GM12878 (cell line): ENCODE measurements around the gene SLIT1. TPM values are rescaled to one million over a fixed set of nuclear protein-coding genes. Genes with fewer than 3 reads are reported as not detected.
A peak's percentile ranks its signal among the peaks of the same experiment; 100 is the strongest.

Experiments
- ATAC-seq: fragments of 200-7000 bp; cut with Tn5 transposase; 3 replicates; pipeline ENCODE4 v1.9.1; 2020; ENCODE audit warnings: mild to moderate bottlenecking, moderate library complexity
- BruUV-seq: library from RNA; stranded (reverse); fragments of 400-500 nt; replicated peaks from 2 replicates; lab custom pipeline; 2021; lab: Mats Ljungman, UMichigan
- CTCF ChIA-PET: fragments of 300-600 bp; sonication (Branson Sonifier 250); formaldehyde crosslinking; extraction: SDS; loops from one replicate; lab custom pipeline; 2021; ENCODE audit warnings: inconsistent platforms; lab: Yijun Ruan, JAX
- POLR2A ChIA-PET: fragments of 350-600 bp; formaldehyde crosslinking; extraction: SDS; loops from one replicate; lab custom pipeline; 2021; ENCODE audit warnings: inconsistent platforms; lab: Charles Lee
- RAD21 ChIA-PET: fragments of 300-600 bp; sonication (Branson Sonifier 250); formaldehyde crosslinking; loops from one replicate; lab custom pipeline; 2023; ENCODE audit warnings: antibody characterized with exemption; ENCODE audit not compliant: unreplicated experiment; lab: Charles Lee
- SMC1A ChIA-PET: fragments of 300-600 bp; sonication (Branson Sonifier 250); formaldehyde crosslinking; loops from one replicate; lab custom pipeline; 2023; ENCODE audit not compliant: unreplicated experiment, uncharacterized antibody; lab: Charles Lee
- DNase-seq: peaks from one replicate; pipeline ENCODE4 v3.0.0-alpha.2; 2011; ENCODE audit warnings: low read depth, low spot score
- FAIRE-seq: peaks from 3 replicates; lab custom pipeline; 2011; peaks lifted over from hg19 to GRCh38; lab: Jason Lieb, UNC
- H2AFZ ChIP-seq: 2 replicates; pipeline ENCODE4 v1.6.0; 2011; ENCODE audit warnings: low read depth, low read length, control low read depth; ENCODE audit not compliant: control insufficient read depth
- H3K27ac ChIP-seq: 2 replicates; pipeline ENCODE4 v1.5.1; 2011; ENCODE audit warnings: control low read depth; ENCODE audit not compliant: control insufficient read depth, insufficient read depth
- H3K27me3 ChIP-seq, 2 experiments: replicated peaks in 1 of 2; 2 replicates each; pipeline versions ENCODE4 v1.6.0 to v1.6.1; 2011; ENCODE audit warnings: low read length in 1 of 2; ENCODE audit not compliant: control insufficient read depth in 2 of 2, insufficient read depth in 2 of 2
- H3K36me3 ChIP-seq, 2 experiments: 2 replicates each; pipeline ENCODE4 v1.5.1; 2011; ENCODE audit warnings: low read length in 1 of 2; ENCODE audit not compliant: control insufficient read depth in 2 of 2, insufficient read depth in 2 of 2
- H3K4me1 ChIP-seq: 2 replicates; pipeline ENCODE4 v1.6.1; 2011; ENCODE audit warnings: mild to moderate bottlenecking, low read length, moderate library complexity, mixed read lengths; ENCODE audit not compliant: control insufficient read depth, insufficient read depth
- H3K4me2 ChIP-seq: 2 replicates; pipeline ENCODE4 v1.6.0; 2011; ENCODE audit warnings: control low read depth; ENCODE audit not compliant: control insufficient read depth, insufficient read depth
- H3K4me3 ChIP-seq: fragments of 200-600 bp; sonication (generic); 2 replicates; pipeline ENCODE4 v1.5.1; 2016
- H3K79me2 ChIP-seq: 2 replicates; pipeline ENCODE4 v1.6.0; 2011; ENCODE audit warnings: low read length; ENCODE audit not compliant: control insufficient read depth, insufficient read depth
- H3K9ac ChIP-seq: 2 replicates; pipeline ENCODE4 v1.8.0; 2011; ENCODE audit warnings: low read length, control low read depth, mixed read lengths; ENCODE audit not compliant: control insufficient read depth, insufficient read depth
- H3K9me3 ChIP-seq: replicated peaks from 3 replicates; pipeline ENCODE4 v1.5.1; 2011; ENCODE audit warnings: mild to moderate bottlenecking, low read length; ENCODE audit not compliant: control insufficient read depth, insufficient read depth
- H4K20me1 ChIP-seq: 2 replicates; pipeline ENCODE4 v1.6.0; 2011; ENCODE audit not compliant: control insufficient read depth, insufficient read depth
- BACH1 ChIP-seq: fragments of 450-650 bp; IDR thresholded peaks from 2 replicates; pipeline ENCODE4 v1.6.1; 2017; ENCODE audit warnings: mild to moderate bottlenecking, borderline replicate concordance
- CHD4 ChIP-seq: fragments of 200-600 bp; sonication (generic); IDR thresholded peaks from 2 replicates; pipeline ENCODE4 v1.6.1; 2016; ENCODE audit warnings: mild to moderate bottlenecking
- HCFC1 ChIP-seq: fragments of 150-350 bp; IDR thresholded peaks from 2 replicates; pipeline ENCODE4 v1.6.1; 2014; ENCODE audit warnings: low read length
- HDAC2 ChIP-seq: fragments of 200-600 bp; sonication (generic); IDR thresholded peaks from 2 replicates; pipeline ENCODE4 v1.6.1; 2017
- HDAC6 ChIP-seq: fragments of 200-600 bp; sonication (generic); IDR thresholded peaks from one replicate; pipeline ENCODE4 v1.8.0; 2017; ENCODE audit warnings: antibody characterized with exemption; ENCODE audit not compliant: unreplicated experiment
- KLF5 ChIP-seq: fragments of 450-650 bp; IDR thresholded peaks from 2 replicates; pipeline ENCODE4 v1.6.1; 2014; ENCODE audit warnings: mild to moderate bottlenecking; ENCODE audit not compliant: partially characterized antibody
- RAD21 ChIP-seq: IDR thresholded peaks from 2 replicates; pipeline ENCODE4 v1.6.1; 2011; ENCODE audit warnings: mild to moderate bottlenecking, low read depth, low read length, moderate library complexity; ENCODE audit not compliant: insufficient read depth
- RUNX3 ChIP-seq: IDR thresholded peaks from 2 replicates; pipeline ENCODE4 v1.6.1; 2012; ENCODE audit warnings: low read length, inconsistent platforms
- SREBF2 ChIP-seq: IDR thresholded peaks from 2 replicates; pipeline ENCODE4 v1.6.1; 2012; ENCODE audit warnings: mild to moderate bottlenecking, low read length
- SUPT20H ChIP-seq: IDR thresholded peaks from 2 replicates; pipeline ENCODE4 v1.6.1; 2011; ENCODE audit warnings: low read depth, mild to moderate bottlenecking, low read length, moderate library complexity, borderline replicate concordance; ENCODE audit not compliant: control insufficient read depth
- YY1 ChIP-seq: IDR thresholded peaks from 2 replicates; pipeline ENCODE4 v1.6.1; 2011; ENCODE audit warnings: low read depth, mild to moderate bottlenecking, low read length
- WGBS: methylation state at CpG from one replicate; pipeline ENCODE4 v1.1.6; 2016; ENCODE audit warnings: low lambda C conversion rate; ENCODE audit not compliant: insufficient replicate concordance, insufficient coverage; ENCODE audit errors: missing lambda C conversion rate; 5-methylcytosine and 5-hydroxymethylcytosine counted together
- in situ Hi-C: fragments of 300-500 bp; cut with MboI; formaldehyde crosslinking; loops from 9 replicates; pipeline ENCODE4 v1.14.3; 2018; ENCODE audit warnings: mixed read lengths
- intact Hi-C: fragments of 100-400 bp; cut with micrococcal nuclease; formaldehyde crosslinking; loops from one replicate; pipeline ENCODE4 v1.14.2; 2022; ENCODE audit not compliant: unreplicated experiment
- polyA plus RNA-seq, 11 experiments: library from polyadenylated mRNA; depleted of rRNA in 4 of 11; unstranded in 6 of 11; stranded (reverse) in 5 of 11; fragments of >200 nt; fragmentation: Nextera tagmentation in 4 of 11; fragmentation: Illumina TruSeq in 1 of 11; extraction: Ambion mirVana in 4 of 11; extraction: Trizol in 1 of 11; gene quantifications; 1 replicate in 1 of 11; 2 replicates in 10 of 11; pipeline versions ENCODE4 v1.2.1 to v1.2.3, GENCODE V29; 2011 to 2016; ENCODE audit warnings: inconsistent platforms in 2 of 11, missing spikeins in 2 of 11, low read depth in 1 of 11
- total RNA-seq, 4 experiments: library from RNA; depleted of rRNA in 3 of 4; stranded (reverse); fragments of >200 nt in 3 of 4; fragmentation: Illumina TruSeq in 1 of 4; extraction: Trizol in 1 of 4; gene quantifications; 2 replicates each; pipeline versions ENCODE4 v1.2.1 to v1.2.3, GENCODE V29; 2013 to 2021
- TF ChIP-seq, protein P1 (sequence below): fragments of 450-650 bp; IDR thresholded peaks from 2 replicates; pipeline ENCODE4 v1.6.1; 2017; ENCODE audit warnings: low read depth, mild to moderate bottlenecking, moderate library complexity
- TF ChIP-seq, protein P2 (sequence below): fragments of 450-650 bp; IDR thresholded peaks from 2 replicates; pipeline ENCODE4 v1.6.1; 2017; ENCODE audit warnings: antibody characterized with exemption, mild to moderate bottlenecking, moderate library complexity
- TF ChIP-seq, protein P3 (sequence below): IDR thresholded peaks from 2 replicates; pipeline ENCODE4 v1.6.1; 2012; ENCODE audit warnings: low read depth, low read length, improper control_type of control experiment

Gene SLIT1
- total and polyA plus RNA-seq, 10 of the 15 experiments (the other 5 are each of a cell fraction or from before 2014, with no cell fraction given) = 0.04 to 0.19 (median 0.06) TPM; not detected in 4

- TF ChIP-seq SUPT20H = no peak
- TF ChIP-seq, protein P1, sequence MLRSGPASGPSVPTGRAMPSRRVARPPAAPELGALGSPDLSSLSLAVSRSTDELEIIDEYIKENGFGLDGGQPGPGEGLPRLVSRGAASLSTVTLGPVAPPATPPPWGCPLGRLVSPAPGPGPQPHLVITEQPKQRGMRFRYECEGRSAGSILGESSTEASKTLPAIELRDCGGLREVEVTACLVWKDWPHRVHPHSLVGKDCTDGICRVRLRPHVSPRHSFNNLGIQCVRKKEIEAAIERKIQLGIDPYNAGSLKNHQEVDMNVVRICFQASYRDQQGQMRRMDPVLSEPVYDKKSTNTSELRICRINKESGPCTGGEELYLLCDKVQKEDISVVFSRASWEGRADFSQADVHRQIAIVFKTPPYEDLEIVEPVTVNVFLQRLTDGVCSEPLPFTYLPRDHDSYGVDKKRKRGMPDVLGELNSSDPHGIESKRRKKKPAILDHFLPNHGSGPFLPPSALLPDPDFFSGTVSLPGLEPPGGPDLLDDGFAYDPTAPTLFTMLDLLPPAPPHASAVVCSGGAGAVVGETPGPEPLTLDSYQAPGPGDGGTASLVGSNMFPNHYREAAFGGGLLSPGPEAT = no peak
- TF ChIP-seq HDAC2 = no peak
- TF ChIP-seq, all 136 proteins: peak for 0
These were observed 111.3 kb downstream of the SLIT1 start (continued) for GRCh38 chr10:97074256-97075145.

DNA sequence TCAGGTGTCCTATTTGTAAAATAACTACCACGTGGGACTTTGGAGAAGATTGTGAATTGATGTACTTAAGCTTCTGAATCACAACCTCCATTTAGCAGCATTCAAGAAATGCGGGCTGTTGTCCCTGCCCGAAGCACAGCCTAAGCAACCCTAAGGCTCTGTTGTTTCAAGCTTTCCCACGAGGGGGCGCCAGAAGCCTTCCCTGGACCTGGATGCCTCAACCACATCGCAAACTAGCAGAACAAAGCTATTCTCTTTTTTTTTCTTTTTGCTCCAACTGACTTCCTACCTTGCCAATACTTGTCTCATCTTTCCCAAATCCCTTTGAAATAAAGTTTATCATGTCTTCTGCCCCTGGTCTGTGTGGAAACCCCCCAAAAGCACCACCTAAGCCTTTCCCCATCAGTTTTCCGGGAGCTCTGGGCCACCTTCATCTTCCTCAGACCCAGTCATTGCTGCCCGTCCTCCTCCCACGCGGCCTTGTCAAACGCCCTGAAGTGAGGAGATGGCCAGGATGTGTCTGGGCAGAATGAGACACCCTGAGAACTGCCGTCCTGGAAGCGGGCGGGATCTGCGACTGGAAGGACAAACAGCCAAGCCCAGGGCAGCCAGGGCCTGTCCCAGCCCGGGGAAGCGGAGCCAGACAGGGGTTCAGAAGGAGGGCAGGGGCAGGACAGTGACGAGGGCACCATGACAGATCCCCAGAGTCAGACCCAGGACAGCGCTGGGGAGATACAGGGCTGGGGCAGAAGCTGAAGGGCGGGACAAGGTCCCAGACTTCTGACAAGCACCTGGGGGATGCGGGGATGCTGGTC lies 112.7 kb downstream of the SLIT1 start:
- Histone ChIP-seq H3K9ac (no peak overlapping the region), H3K36me3 (no peaks in the 10 kb centered on the region), H3K4me3 (no peak overlapping the region), H4K20me1 (no peaks in the 10 kb centered on the region), H3K9me3 (no peaks in the 10 kb centered on the region; the same call in 2 of the 3 replicates), H3K27me3 (peaks cover 0 to 4% of the 10 kb centered on the region in 2 experiments; a peak in 2 of 4 replicates), H3K79me2 (no peaks in the 10 kb centered on the region), H3K27ac (no peak overlapping the region), H3K4me1 (no peaks in the 10 kb centered on the region), H3K4me2 (no peak overlapping the region), H2AFZ (no peak overlapping the region)
- FAIRE-seq (peak; percentile 95), DNase-seq (peak; percentile 13), ATAC-seq (peak; percentile 94)
- BruUV-seq = no TSS peak
- ChIA-PET CTCF (interaction anchor here (0.6 to 19.9 kb wide), 43 partner anchors 9 to 690 kb away, joined by 3 to 651 read pairs (median 4); partner anchors contain the start of gene RRP12), SMC1A (interaction anchor here (0.6 to 7.3 kb wide), 22 partner anchors 9 to 162 kb away, joined by 3 to 112 read pairs (median 6); no protein-coding TSS in a partner anchor), POLR2A (interaction anchor here (0.8 kb wide), 2 partner anchors 138 to 145 kb away, joined by 3 to 4 read pairs; no protein-coding TSS in a partner anchor), RAD21 (interaction anchor here (0.6 to 6.0 kb wide), 21 partner anchors 9 to 703 kb away, joined by 3 to 128 read pairs (median 5); no protein-coding TSS in a partner anchor)
- 28% methylated on average over 21 of the region's 21 CpGs for WGBS
- intact Hi-C loops = loop anchor here (1.0 to 5.0 kb wide), 4 partner anchors 44 to 161 kb away; no protein-coding TSS in a partner anchor
- in situ Hi-C loops = loop anchor here (5.0 kb wide), 1 partner anchor 134 kb away; no protein-coding TSS in a partner anchor
- TF ChIP-seq, protein P2, sequence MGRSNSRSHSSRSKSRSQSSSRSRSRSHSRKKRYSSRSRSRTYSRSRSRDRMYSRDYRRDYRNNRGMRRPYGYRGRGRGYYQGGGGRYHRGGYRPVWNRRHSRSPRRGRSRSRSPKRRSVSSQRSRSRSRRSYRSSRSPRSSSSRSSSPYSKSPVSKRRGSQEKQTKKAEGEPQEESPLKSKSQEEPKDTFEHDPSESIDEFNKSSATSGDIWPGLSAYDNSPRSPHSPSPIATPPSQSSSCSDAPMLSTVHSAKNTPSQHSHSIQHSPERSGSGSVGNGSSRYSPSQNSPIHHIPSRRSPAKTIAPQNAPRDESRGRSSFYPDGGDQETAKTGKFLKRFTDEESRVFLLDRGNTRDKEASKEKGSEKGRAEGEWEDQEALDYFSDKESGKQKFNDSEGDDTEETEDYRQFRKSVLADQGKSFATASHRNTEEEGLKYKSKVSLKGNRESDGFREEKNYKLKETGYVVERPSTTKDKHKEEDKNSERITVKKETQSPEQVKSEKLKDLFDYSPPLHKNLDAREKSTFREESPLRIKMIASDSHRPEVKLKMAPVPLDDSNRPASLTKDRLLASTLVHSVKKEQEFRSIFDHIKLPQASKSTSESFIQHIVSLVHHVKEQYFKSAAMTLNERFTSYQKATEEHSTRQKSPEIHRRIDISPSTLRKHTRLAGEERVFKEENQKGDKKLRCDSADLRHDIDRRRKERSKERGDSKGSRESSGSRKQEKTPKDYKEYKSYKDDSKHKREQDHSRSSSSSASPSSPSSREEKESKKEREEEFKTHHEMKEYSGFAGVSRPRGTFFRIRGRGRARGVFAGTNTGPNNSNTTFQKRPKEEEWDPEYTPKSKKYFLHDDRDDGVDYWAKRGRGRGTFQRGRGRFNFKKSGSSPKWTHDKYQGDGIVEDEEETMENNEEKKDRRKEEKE = no peak
- TF ChIP-seq KLF5 (no peak), HCFC1 (no peak), YY1 (peak; percentile 61; the same call in 1 of the 2 replicates), BACH1 (no peak), HDAC6 (no peak), RAD21 (peak; percentile 97), SREBF2 (no peak), RUNX3 (peak; percentile 70), CHD4 (no peak)
- TF ChIP-seq, protein P3, sequence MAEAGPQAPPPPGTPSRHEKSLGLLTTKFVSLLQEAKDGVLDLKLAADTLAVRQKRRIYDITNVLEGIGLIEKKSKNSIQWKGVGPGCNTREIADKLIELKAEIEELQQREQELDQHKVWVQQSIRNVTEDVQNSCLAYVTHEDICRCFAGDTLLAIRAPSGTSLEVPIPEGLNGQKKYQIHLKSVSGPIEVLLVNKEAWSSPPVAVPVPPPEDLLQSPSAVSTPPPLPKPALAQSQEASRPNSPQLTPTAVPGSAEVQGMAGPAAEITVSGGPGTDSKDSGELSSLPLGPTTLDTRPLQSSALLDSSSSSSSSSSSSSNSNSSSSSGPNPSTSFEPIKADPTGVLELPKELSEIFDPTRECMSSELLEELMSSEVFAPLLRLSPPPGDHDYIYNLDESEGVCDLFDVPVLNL = no peak
